ENCODE results near the gene TEDDM1. TPM values are rescaled to one million over a fixed set of nuclear protein-coding genes. Genes with fewer than 3 reads are reported as not detected.

The TEDDM1 gene
- total RNA-seq, 1 experiment from 2014 or later = not detected

Other genes starting within 250 kb of the TEDDM1 start
- 94.2 and 114 TPM in 2 replicates for gene GLUL, start 8.9 kb downstream of the TEDDM1 start, total RNA-seq (2014; rRNA removed; shearing (Covaris generic))
- not detected in 2 replicates for gene RGSL1, start 49.5 kb upstream of the TEDDM1 start, total RNA-seq (2014; rRNA removed; shearing (Covaris generic))
- gene RNASEL, start 188.6 kb upstream of the TEDDM1 start, total RNA-seq (2014; rRNA removed; shearing (Covaris generic)) = 5.6 and 6.5 TPM in 2 replicates
- gene RGS16, start 203.7 kb upstream of the TEDDM1 start, total RNA-seq (2014; rRNA removed; shearing (Covaris generic)) = 0.91 and 1.6 TPM in 2 replicates

All from Daoy (cell line).